HG03521 (cell line): ENCODE results near the gene TSC22D4.
A peak's percentile ranks its signal among the peaks of the same experiment; 100 is the strongest.

Experiments
- ATAC-seq: cut with Tn5 transposase; IDR thresholded peaks from one replicate; pipeline ENCODE4 v1.9.1; 2021; ENCODE audit warnings: mild to moderate bottlenecking, moderate library complexity; ENCODE audit not compliant: unreplicated experiment

TSC22D4 gene

DNA sequence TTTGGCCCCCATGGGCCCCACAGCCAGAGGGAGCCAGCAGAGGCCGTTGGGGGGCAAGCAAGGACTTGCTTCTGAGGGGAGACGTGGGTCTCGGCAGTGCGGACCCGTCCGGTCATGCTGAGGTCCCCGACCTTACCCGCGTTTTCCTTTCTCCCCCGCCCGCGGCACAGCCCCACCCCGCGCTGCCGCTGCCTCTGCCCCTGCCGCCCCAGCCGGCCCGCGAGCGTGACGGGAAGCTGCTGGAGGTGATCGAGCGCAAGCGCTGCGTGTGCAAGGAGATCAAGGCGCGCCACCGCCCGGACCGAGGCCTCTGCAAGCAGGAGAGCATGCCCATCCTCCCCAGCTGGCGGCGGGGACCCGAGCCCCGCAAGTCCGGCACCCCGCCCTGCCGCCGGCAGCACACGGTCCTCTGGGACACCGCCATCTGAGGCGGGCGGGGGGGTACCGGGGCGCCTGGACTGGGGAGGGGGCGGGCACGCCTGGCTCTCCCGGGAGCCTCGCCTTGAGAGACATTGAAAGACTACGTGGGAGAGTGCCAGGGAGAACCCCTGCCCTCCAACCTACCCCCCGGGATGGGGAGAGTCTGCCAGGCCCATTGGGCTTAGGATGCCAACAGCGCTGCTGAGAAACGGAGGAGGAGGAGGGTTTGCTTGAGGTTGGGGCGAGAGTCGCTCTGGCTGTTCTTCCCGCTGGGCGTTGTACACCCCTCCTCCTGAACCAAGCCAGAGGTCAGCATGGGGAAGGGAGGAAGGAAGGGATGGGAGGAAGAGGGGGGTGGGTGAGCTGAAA lies 14.7 kb upstream of the TSC22D4 start:
- no peak for ATAC-seq

DNA sequence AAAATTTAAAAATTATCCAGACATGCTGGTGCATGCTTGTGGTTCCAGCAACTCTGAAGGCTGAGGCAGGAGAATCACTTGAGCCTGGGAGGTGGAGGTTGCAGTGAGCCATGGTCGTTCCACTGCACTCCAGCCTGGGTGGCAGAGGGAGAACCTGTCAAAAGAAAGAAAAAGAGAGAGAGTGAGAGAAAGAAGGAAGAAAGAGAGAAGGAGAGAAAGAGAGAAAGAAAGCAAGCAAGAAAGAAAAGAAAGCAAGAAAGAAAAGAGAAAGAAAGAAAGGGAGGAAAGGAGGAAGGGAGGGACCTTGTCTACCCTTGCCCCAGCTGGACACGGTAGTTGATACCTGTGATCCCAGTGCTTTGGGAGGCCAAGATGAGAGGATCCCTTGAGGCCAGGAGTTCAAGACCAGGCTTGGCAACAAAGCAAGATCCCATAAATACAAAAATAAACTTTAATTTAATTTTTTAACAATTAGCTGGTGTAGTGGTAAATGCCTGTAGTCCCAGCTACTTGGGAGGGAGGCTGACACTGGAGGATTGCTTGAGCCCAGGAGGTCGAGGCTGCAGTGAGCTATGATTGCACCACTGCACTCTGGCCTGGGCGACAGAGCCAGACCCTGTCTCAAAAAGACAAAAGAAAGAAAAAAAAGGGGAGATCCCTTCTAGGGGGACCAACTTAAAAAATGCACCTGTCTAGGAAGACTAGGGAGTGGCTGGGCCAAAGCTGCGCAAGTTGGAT lies 13.9 kb upstream of the TSC22D4 start:
- no peak for ATAC-seq

DNA sequence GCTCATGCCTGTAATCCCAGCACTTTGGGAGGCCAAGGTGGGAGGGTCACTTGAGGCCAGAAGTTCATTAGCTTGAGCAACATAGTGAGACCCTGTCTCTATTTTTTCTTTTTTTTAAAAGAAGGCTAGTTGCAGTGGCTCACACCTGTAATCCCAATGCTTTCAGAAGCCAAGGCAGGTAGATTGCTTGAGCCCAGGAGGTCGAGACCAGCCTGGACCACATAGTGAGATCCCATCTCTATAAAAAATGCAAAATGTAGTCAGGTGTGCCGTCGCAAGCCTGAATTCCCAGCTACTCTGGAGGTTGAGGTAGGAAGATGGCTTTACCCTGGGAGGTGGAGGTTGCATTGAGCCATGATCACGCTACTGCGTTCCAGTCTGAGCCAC lies 12.2 kb upstream of the TSC22D4 start:
- no peak for ATAC-seq

DNA sequence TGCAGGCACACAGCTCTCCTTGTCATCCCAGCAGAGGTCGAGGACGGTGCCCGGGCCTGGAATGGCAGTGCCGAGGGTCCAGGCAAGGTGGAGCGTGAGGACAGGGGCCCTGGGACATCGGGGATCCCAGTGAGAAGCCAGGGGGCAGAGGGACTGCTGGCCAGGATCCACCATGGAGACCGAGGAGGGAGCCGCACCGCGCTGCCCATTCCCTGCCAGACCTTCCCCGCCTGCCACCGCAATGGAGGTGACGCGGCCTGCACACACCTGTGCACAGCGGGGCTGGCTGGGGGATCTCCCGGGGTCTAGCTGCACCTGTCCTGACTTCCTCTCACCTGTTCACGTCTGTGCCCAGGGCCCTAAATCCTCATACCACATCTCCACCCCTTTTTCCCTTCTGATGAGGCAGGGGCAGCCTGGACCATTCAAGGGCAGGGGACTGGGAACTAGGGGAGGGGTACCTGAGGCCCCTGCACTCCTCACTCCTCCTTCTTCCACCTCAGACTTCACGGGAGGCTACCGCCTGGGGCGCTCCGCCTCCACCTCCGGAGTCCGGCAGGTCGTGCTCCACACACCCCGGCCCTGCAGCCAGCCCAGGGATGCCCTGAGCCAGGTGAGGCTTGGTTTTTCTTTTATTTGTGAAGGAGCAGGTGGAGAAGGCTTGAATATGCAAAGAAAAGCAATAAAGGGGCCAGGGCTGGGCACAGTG lies 11.6 kb upstream of the TSC22D4 start:
- ATAC-seq, result no peak

DNA sequence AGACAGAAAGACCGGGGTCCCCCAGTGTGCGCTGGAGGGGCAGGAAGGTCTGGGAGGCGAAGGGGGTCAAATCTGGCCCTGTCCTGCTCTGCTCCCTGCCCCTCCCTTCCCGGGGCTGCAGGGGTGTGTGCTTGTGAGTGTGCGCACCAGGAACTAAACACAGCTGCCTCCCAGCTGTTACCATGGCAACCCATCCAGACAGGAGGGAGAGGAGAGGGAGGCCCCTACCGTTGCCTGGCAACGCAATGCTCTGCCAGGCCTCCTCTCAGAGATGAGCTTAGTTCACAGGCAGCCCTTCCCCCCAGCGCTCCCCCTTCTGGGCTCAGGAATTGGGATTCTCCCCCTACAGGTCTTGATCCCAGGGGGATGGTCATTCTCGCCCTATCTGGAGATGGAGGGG lies 10.8 kb upstream of the TSC22D4 start:
- no peak for ATAC-seq

DNA sequence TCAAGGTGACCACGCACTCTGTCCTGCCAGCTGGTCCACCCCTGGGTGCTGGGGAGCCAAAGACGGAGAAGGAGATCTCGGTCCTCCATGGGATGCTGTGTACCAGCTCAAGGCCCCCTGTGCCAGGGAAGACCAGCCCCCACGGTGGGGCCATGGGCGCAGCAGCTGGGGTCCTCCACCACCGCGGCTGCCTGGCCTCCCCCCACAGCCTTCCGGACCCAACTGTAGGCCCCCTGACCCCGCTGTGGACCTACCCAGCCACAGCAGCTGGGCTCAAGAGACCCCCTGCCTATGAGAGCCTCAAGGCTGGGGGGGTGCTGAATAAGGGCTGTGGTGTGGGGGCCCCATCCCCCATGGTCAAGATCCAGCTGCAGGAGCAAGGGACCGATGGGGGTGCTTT lies 10.1 kb upstream of the TSC22D4 start:
- no peak for ATAC-seq

GRCh38 chr7:100488333-100489095 lies 9.5 kb upstream of the TSC22D4 start:
- ATAC-seq, result no peak

DNA sequence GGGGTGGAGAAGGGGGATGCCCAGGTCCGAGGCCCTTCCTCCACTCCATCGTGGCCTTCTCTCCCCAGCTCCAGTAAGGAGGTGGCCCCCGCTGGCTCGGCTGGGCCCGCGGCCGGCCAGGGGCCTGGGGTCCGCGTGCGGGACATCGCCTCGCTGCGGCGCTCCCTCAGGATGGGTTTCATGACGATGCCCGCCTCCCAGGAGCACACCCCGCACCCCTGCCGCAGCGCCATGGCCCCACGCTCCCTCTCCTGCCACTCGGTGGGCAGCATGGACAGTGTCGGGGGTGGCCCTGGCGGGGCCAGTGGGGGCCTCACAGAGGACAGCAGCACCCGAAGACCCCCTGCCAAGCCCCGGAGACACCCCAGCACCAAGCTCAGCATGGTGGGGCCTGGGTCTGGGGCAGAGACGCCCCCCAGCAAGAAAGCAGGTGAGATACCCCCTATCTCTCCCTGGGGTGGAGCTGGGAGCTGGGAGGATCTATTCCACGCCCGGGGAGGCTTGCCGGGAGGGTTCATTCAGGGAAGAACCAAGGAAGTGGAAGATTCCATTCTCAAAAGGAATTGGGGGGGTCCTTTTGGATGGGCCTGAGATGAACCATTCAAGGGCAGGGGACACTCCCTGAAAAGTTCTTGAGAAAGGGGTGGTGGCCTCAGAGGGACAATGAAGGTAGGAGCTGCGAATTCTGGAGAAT lies 7.9 kb upstream of the TSC22D4 start:
- ATAC-seq, result no peak

GRCh38 chr7:100486111-100486636 lies 7.2 kb upstream of the TSC22D4 start:
- ATAC-seq, result no peak

- no peak for ATAC-seq
Measured at GRCh38 chr7:100485471-100485876, 6.5 kb upstream of the TSC22D4 start.

- ATAC-seq, result no peak
Measured at GRCh38 chr7:100484673-100485045, 5.6 kb upstream of the TSC22D4 start.

- ATAC-seq, result peak; percentile 4
Measured at GRCh38 chr7:100483722-100484672, 5.0 kb upstream of the TSC22D4 start, which contains the start of gene NYAP1. NYAP1 (plus strand) TSS chr7:100483927; CDS start chr7:100485312, 1,385 bp downstream.

GRCh38 chr7:100483090-100483721 lies 4.2 kb upstream of the TSC22D4 start:
- peak; percentile 55 for ATAC-seq

- ATAC-seq, result no peak
Measured at GRCh38 chr7:100482728-100483089, 3.7 kb upstream of the TSC22D4 start.

DNA sequence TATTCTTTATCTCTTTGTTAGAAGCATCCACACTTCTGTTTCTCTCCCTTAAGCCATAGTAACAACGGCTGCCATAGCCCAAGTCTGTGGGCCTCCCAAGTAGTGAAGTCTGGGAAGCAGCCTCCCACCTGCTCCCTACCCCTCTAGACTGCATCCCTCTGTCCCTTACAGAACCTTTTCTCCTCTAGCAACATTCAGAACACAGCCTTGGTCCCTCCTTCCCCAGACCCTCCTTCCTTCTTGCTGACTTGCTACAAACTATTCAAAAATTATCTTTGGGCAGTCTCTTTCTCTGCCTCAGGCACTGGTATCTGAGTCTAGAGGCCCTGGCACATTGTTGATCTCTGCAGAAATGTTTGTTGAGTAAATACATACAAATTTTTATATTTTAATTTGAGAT lies 2.5 kb upstream of the TSC22D4 start:
- no peak for ATAC-seq

- ATAC-seq, result no peak
Measured at GRCh38 chr7:100477871-100478267, 1.1 kb downstream of the TSC22D4 start.

DNA sequence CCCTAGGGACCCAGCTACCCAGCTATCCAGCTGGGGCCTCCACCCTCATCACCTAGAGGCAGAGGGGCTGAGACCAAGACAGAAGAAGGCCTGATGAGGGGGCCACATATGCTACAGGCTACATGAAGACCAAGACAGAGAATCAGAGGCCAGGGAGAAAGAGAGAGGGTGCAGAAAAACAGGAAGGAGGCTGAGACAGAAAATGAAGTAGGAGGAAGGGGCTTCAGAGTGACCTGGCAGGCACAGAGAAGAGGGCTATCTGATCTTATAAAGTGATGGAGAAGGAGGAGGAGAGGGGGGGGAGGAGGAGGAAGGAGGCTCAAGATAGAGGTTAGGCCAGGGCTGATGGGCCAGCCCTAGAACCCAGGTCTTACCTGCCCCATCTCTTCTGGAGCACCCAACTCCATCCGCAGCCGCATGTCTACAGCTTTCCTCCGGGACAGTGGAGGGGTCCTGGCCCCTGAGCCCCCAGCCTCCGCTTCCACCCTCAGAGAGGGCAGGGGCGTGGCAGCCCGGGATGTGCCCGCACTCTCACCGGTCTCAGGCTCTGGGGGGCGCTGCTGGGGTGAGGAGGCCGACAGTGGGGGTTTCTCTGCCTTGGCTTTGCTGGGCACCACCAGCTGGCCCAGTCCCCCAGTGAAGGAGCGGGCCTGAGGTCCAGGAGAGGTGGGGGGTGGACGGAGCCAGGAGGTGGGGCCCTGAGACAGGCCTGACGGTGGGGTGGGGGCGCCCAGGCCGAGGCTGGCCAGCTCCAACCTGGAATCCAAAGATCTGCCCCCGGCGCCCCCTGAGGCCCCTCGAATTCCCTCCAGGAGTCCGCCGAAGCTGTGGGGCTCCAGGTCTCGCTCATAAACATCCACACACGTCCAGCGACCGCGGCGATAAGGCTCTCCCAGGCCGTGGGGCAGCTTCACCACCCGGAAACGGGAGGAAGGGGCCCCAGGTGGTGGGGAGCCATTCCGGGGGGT lies 1.8 kb downstream of the TSC22D4 start:
- no peak for ATAC-seq
